Stimulated activated CD8-positive, alpha-beta memory T cell treated with anti-CD3 and anti-CD28 coated beads, Interleukin-12 subunit alpha, Interleukin-12 subunit beta, amount 100 ng/mL, for 4 hours (primary cell): ENCODE data around the gene TUB.

Source experiments
- DNase-seq: peaks from one replicate; pipeline ENCODE4 v3.0.0-alpha.2; 2020; ENCODE audit warnings: low read depth

TUB gene

GRCh38 chr11:8047382-8047781, 33.6 kb upstream of the TUB start:
- DNase-seq, result no peak

GRCh38 chr11:8049084-8049483, 31.9 kb upstream of the TUB start:
- no peak for DNase-seq

GRCh38 chr11:8055091-8055835, 25.7 kb upstream of the TUB start:
- no peak for DNase-seq

GRCh38 chr11:8055836-8056526, 25.0 kb upstream of the TUB start:
- DNase-seq, result no peak

- no peak for DNase-seq
Measured at GRCh38 chr11:8056810-8057463, 24.1 kb upstream of the TUB start.

- DNase-seq, result no peak
Measured at GRCh38 chr11:8058216-8058615, 22.8 kb upstream of the TUB start.

GRCh38 chr11:8059030-8059429, 22.0 kb upstream of the TUB start:
- no peak for DNase-seq

- no peak for DNase-seq
Measured at GRCh38 chr11:8059571-8060011, 21.4 kb upstream of the TUB start.

- no peak for DNase-seq
Measured at GRCh38 chr11:8060146-8060719, 20.8 kb upstream of the TUB start.

- DNase-seq, result no peak
Measured at GRCh38 chr11:8060801-8061554, 20.0 kb upstream of the TUB start.

- no peak for DNase-seq
Measured at GRCh38 chr11:8061555-8062428, 19.2 kb upstream of the TUB start.

GRCh38 chr11:8062781-8063257, 18.2 kb upstream of the TUB start:
- DNase-seq, result no peak

- no peak for DNase-seq
Measured at GRCh38 chr11:8063324-8063723, 17.7 kb upstream of the TUB start.

- no peak for DNase-seq
Measured at GRCh38 chr11:8065031-8065430, 16.0 kb upstream of the TUB start.

- no peak for DNase-seq
Measured at GRCh38 chr11:8066036-8066910, 14.7 kb upstream of the TUB start.

- no peak for DNase-seq
Measured at GRCh38 chr11:8066911-8067455, 14.0 kb upstream of the TUB start.

GRCh38 chr11:8067567-8067928, 13.5 kb upstream of the TUB start:
- no peak for DNase-seq

GRCh38 chr11:8067929-8068575, 13.0 kb upstream of the TUB start:
- no peak for DNase-seq

GRCh38 chr11:8068605-8069221, 12.3 kb upstream of the TUB start:
- DNase-seq, result no peak
